K562 (cell line): ENCODE data around the gene RBM25. TPM values are rescaled to one million over a fixed set of nuclear protein-coding genes. Genes with fewer than 3 reads are reported as not detected.

Experiments
- ARID3A ChIP-seq: IDR thresholded peaks from 2 replicates; pipeline ENCODE4 v1.6.1; 2012; ENCODE audit warnings: low read depth, low read length, improper control_type of control experiment, borderline replicate concordance
- ATF6 ChIP-seq: sonication (generic); formaldehyde crosslinking; IDR thresholded peaks from 2 replicates; pipeline ENCODE4 v1.4.0; 2020; ENCODE audit warnings: mild to moderate bottlenecking, missing genetic modification reagents
- CBX2 ChIP-seq: fragments of 200-600 bp; sonication (generic); IDR thresholded peaks from one replicate; pipeline ENCODE4 v1.6.1; 2012; ENCODE audit warnings: mild to moderate bottlenecking, low read length, inconsistent platforms; ENCODE audit not compliant: insufficient read depth, poor library complexity, severe bottlenecking
- ERF ChIP-seq: fragments of 450-650 bp; formaldehyde crosslinking; IDR thresholded peaks from 2 replicates; pipeline ENCODE4 v1.4.0; 2020; ENCODE audit warnings: mild to moderate bottlenecking, mixed read lengths
- ETV5 ChIP-seq: sonication (generic); formaldehyde crosslinking; IDR thresholded peaks from 2 replicates; pipeline ENCODE4 v1.4.0; 2020; ENCODE audit warnings: low read depth, mild to moderate bottlenecking, missing genetic modification reagents
- FOXP4 ChIP-seq: sonication (generic); formaldehyde crosslinking; IDR thresholded peaks from 2 replicates; pipeline ENCODE4 v1.8.0; 2022; ENCODE audit warnings: mild to moderate bottlenecking, missing genetic modification reagents, borderline replicate concordance
- GTF2F1 ChIP-seq: IDR thresholded peaks from 2 replicates; pipeline ENCODE4 v1.6.1; 2011; ENCODE audit warnings: low read depth, low read length, improper control_type of control experiment
- MIER1 ChIP-seq: fragments of 450-650 bp; IDR thresholded peaks from 2 replicates; pipeline ENCODE4 v1.6.1; 2016; ENCODE audit warnings: antibody characterized with exemption, mild to moderate bottlenecking, low read depth
- PHF21A ChIP-seq: fragments of 450-650 bp; IDR thresholded peaks from 2 replicates; pipeline ENCODE4 v1.6.1; 2017; ENCODE audit warnings: low read depth, borderline replicate concordance
- POLR2AphosphoS5 ChIP-seq: IDR thresholded peaks from 2 replicates; pipeline ENCODE4 v1.6.1; 2011; ENCODE audit warnings: mild to moderate bottlenecking, low read depth, low read length, moderate library complexity; ENCODE audit not compliant: control insufficient read depth, insufficient read depth
- RREB1 ChIP-seq: fragments of 250-450 bp; sonication (Bioruptor Pico); IDR thresholded peaks from 2 replicates; pipeline ENCODE4 v1.4.0; 2020
- SRF ChIP-seq, 2 experiments: fragments of 250-450, 450-650 bp in 1 of 2; sonication (Bioruptor Pico) in 1 of 2; sonication (generic) in 1 of 2; formaldehyde crosslinking; IDR thresholded peaks; 2 replicates each; pipeline versions ENCODE4 v1.5.0 to v1.5.1; 2020 to 2022; ENCODE audit warnings: mild to moderate bottlenecking in 1 of 2, missing genetic modification reagents in 1 of 2
- XRCC5 ChIP-seq: fragments of 200-400 bp; formaldehyde crosslinking; IDR thresholded peaks from 2 replicates; pipeline ENCODE4 v1.6.1; 2017; ENCODE audit warnings: low read depth, mild to moderate bottlenecking, low read length
- ZC3H11A ChIP-seq: IDR thresholded peaks from 2 replicates; pipeline ENCODE4 v1.6.1; 2012; ENCODE audit warnings: low read depth, low read length, improper control_type of control experiment
- ZKSCAN8 ChIP-seq: fragments of 200-800 bp; sonication (Bioruptor generic); IDR thresholded peaks from 2 replicates; pipeline ENCODE4 v1.6.1; 2016; ENCODE audit warnings: missing genetic modification characterization, missing compliant biosample characterization
- polyA plus RNA-seq, 8 experiments: library from polyadenylated mRNA; depleted of rRNA in 4 of 8; stranded (reverse) in 5 of 8; unstranded in 3 of 8; fragments of >200 nt; fragmentation: Nextera tagmentation in 2 of 8; fragmentation: Illumina TruSeq in 1 of 8; extraction: Ambion mirVana in 2 of 8; extraction: Trizol in 1 of 8; gene quantifications; 2 replicates each; pipeline versions ENCODE4 v1.2.1 to v1.2.3, GENCODE V29; 2011 to 2014; ENCODE audit warnings: inconsistent platforms in 1 of 8, missing spikeins in 1 of 8
- total RNA-seq, 7 experiments: library from RNA; depleted of rRNA in 6 of 7; stranded (reverse); fragments of >200 nt in 6 of 7; fragmentation: Illumina TruSeq in 2 of 7; extraction: Trizol in 2 of 7; gene quantifications; 2 replicates each; pipeline versions ENCODE4 v1.2.1 to v1.2.3, GENCODE V29; 2011 to 2021; ENCODE audit warnings: low replicate concordance in 1 of 7

RBM25 gene
- total and polyA plus RNA-seq, 9 of the 15 experiments (the other 6 are each of a cell fraction or from before 2014, with no cell fraction given) = 28.6 to 80.1 (median 48.1) TPM

GRCh38 chr14:73133795-73134194, 75.5 kb downstream of the RBM25 start (continued):
- TF ChIP-seq ETV5 (CRISPR knock-in tag) (no peak), CBX2 (no peak), GTF2F1 (no peak), SRF (CRISPR knock-in tag; IDR thresholded peaks at IDR 0.05) (no peak), RREB1 (CRISPR knock-in tag) (no peak), POLR2AphosphoS5 (no peak), XRCC5 (no peak), PHF21A (no peak), MIER1 (no peak), ATF6 (CRISPR knock-in tag) (no peak), ZC3H11A (no peak), ERF (no peak), FOXP4 (CRISPR knock-in tag) (no peak), ARID3A (no peak), ZKSCAN8 (CRISPR knock-in tag) (no peak)
